Measurements from ENCODE around the gene RIPOR3.

The RIPOR3 gene

GRCh38 chr20:50680105-50680960 lies 11.0 kb downstream of the RIPOR3 start:
- Histone ChIP-seq H3K27me3 (ENCODE audit: insufficient read depth, poor library complexity, severe bottlenecking) (no peaks in the 10 kb centered on the region), H3K4me3 (replicated peaks; ENCODE audit: insufficient read depth, low read length) (no peak overlapping the region), H3K27ac (replicated peaks) (no peak overlapping the region)
- TF ChIP-seq POLR2AphosphoS5 (IDR thresholded peaks at IDR 0.05; ENCODE audit: low read depth) (no peak), GABPA (IDR thresholded peaks at IDR 0.05; ENCODE audit: low read depth) (no peak), SPI1 (IDR thresholded peaks at IDR 0.05; ENCODE audit: borderline replicate concordance, low read depth) (no peak), CTCF (IDR thresholded peaks at IDR 0.05; ENCODE audit: insufficient read depth, low read length) (no peak), REST (IDR thresholded peaks at IDR 0.05; ENCODE audit: insufficient replicate concordance, low read depth) (no peak)
- DNase-seq (ENCODE audit: low read depth in 1 of 2, low spot score in 1 of 2): no peak

- Histone ChIP-seq H3K27ac (replicated peaks) (no peak overlapping the region), H3K4me3 (replicated peaks; ENCODE audit: insufficient read depth, low read length) (no peak overlapping the region), H3K27me3 (ENCODE audit: insufficient read depth, poor library complexity, severe bottlenecking) (no peaks in the 10 kb centered on the region)
- TF ChIP-seq GABPA (IDR thresholded peaks at IDR 0.05; ENCODE audit: low read depth) (no peak), CTCF (IDR thresholded peaks at IDR 0.05; ENCODE audit: insufficient read depth, low read length) (no peak), REST (IDR thresholded peaks at IDR 0.05; ENCODE audit: insufficient replicate concordance, low read depth) (no peak), SPI1 (IDR thresholded peaks at IDR 0.05; ENCODE audit: borderline replicate concordance, low read depth) (no peak), POLR2AphosphoS5 (IDR thresholded peaks at IDR 0.05; ENCODE audit: low read depth) (no peak)
- DNase-seq (ENCODE audit: low read depth in 1 of 2, low spot score in 1 of 2): no peak
Measured at GRCh38 chr20:50679753-50680104, 11.6 kb downstream of the RIPOR3 start.

- no peak overlapping the region for H3K4me3 ChIP-seq (replicated peaks; ENCODE audit: insufficient read depth, low read length)
- no peak overlapping the region for H3K27ac ChIP-seq (replicated peaks)
- DNase-seq (ENCODE audit: low read depth in 1 of 2, low spot score in 1 of 2): no peak
- TF ChIP-seq SPI1 (IDR thresholded peaks at IDR 0.05; ENCODE audit: borderline replicate concordance, low read depth) (no peak), GABPA (IDR thresholded peaks at IDR 0.05; ENCODE audit: low read depth) (no peak), CTCF (IDR thresholded peaks at IDR 0.05; ENCODE audit: insufficient read depth, low read length) (no peak), REST (IDR thresholded peaks at IDR 0.05; ENCODE audit: insufficient replicate concordance, low read depth) (no peak), POLR2AphosphoS5 (IDR thresholded peaks at IDR 0.05; ENCODE audit: low read depth) (no peak)
- H3K27me3 ChIP-seq (ENCODE audit: insufficient read depth, poor library complexity, severe bottlenecking): no peaks in the 10 kb centered on the region
Measured at GRCh38 chr20:50678169-50678898, 13.0 kb downstream of the RIPOR3 start.
